ENCODE data around the gene GXYLT2.
"Not testable (repeated sequence)": the region's sequence is repeated elsewhere in the genome, so short reads cannot be mapped to it uniquely, and the experiment has no call there.

GXYLT2 gene

GRCh38 chr3:72974956-72975355, 87.1 kb downstream of the GXYLT2 start:
- DNase-seq (ENCODE audit: low read depth): no peak

DNA sequence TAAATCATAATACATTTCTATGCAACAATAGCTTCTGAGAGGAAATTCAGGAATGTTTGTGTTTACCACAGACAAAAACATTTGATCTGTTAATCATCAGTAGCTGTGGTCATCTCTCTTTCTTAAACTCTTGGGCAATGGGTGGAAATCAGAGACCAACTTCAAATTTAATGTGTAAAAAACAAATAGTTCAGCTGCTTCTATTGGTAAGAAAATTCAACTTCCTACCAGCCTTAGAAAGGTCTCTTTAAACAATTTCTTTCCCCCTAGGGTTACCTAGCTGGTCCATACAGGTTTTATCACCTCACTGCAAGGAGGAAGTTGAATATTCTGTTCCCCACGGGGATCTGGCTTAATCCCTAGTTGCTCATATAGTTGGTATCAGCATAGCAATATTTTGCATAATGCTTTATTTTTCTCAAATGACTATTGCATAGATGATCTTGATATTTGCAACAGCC, 88.5 kb downstream of the GXYLT2 start:
- DNase-seq (ENCODE audit: low read depth): peak; percentile 90

GRCh38 chr3:72977060-72977808, 89.4 kb downstream of the GXYLT2 start:
- DNase-seq (ENCODE audit: low read depth): peak; percentile 63

- no peak for DNase-seq (ENCODE audit: low read depth)
Observed at GRCh38 chr3:72982609-72983366, 94.9 kb downstream of the GXYLT2 start.

- no peak for DNase-seq (ENCODE audit: low read depth)
Observed at GRCh38 chr3:72985576-72985975, 97.7 kb downstream of the GXYLT2 start.

DNA sequence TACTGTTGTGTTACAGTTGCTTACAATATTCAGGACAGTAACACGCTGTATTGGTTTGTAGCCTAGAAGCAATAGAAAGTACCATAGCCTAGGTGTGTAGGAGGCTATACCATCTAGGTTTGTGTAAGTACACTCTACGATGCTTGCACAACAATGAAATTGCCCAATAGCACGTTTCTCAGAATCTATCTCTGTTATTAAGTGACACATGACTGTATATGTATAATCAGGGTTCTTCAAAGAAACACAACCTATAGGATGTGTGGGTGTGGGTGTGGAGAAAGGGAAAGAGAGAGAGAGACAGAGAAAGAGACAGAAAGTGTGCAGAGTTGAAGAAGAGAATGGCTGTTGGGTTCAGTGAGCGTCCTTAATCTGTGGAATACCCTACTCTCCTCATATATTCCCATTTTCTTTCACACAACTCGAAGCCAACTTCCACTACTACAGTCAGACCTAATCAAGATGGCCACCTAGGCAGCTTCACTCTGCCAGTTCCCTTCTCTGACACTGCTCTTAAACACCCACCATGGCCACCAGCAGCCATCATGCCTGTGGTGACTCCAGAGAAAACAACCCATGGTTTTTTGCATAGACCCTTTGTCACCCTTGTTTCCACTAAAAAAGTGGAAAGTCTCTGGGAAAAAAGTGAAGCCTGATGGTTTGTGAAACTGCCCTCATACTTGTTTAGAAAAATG, 103.0 kb downstream of the GXYLT2 start:
- DNase-seq (ENCODE audit: low read depth): no peak

DNA sequence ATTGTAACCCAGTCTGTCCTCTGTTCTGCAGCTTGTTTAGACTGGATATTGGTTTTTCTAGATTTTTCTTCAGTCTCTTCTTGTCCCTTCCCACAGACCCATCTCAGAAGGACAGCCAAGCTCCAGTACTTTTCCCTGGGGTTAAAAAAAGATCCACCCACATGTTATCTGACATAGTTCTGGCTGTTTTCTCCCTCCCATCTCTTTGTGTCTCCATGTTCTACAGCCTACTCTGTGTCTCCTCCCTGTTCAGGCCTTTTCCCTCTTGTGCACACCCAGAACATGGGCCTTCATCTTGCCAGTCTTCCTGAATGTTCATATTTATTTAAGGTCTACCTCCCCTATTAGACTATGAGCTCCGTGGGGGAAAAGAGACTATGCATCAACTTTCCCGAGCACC, 103.7 kb downstream of the GXYLT2 start:
- DNase-seq (ENCODE audit: low read depth): no peak

- no peak for DNase-seq (ENCODE audit: low read depth)
Observed at GRCh38 chr3:72993391-72993790, 105.5 kb downstream of the GXYLT2 start.

- no peak for DNase-seq (ENCODE audit: low read depth)
Observed at GRCh38 chr3:72995337-72995736, 107.5 kb downstream of the GXYLT2 start.

- no peak for DNase-seq (ENCODE audit: low read depth)
Observed at GRCh38 chr3:72996121-72996472, 108.3 kb downstream of the GXYLT2 start.

DNA sequence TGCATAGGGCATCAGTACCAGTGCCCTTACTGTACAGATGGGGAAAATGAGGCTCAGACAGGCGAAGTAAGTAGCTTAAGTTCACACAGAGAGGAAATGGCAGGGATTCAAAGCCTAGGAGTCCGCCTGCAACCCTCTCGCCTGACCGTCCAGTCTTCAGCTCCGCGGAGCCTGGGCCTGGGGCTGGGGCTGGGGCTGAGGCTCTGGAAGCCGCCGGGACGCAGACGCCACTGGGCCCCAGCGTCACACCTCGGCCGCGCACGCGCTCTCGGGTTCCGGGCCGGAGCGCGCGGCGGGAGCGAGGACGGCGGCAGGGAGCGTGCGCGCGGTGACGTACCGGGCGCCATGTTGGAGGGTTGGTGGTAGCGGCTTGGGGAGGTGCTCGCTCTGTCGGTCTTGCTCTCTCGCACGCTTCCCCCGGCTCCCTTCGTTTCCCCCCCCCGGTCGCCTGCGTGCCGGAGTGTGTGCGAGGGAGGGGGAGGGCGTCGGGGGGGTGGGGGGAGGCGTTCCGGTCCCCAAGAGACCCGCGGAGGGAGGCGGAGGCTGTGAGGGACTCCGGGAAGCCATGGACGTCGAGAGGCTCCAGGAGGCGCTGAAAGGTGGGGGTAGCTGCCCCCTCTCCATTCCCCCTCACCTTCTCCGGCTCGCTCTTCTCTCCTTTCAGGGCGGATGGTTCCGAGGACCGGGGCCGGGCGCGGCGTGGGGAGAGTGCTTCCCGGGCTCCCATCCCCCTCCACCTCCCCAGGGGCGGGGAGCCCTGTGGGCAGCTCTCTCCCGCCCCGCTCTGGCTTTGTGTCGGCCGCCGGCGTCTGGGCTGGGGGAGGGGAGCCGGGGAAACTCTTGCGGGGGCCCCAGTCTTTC, 108.9 kb downstream of the GXYLT2 start, which contains the start of gene PPP4R2:
PPP4R2 (plus strand) TSS at position 339 of the 861 bp plus-strand sequence; CDS start at position 566, 227 bp downstream.
- peak; percentile 87 for DNase-seq (ENCODE audit: low read depth)

GRCh38 chr3:72997421-72997961, 109.6 kb downstream of the GXYLT2 start:
- peak; percentile 75 for DNase-seq (ENCODE audit: low read depth)

DNA sequence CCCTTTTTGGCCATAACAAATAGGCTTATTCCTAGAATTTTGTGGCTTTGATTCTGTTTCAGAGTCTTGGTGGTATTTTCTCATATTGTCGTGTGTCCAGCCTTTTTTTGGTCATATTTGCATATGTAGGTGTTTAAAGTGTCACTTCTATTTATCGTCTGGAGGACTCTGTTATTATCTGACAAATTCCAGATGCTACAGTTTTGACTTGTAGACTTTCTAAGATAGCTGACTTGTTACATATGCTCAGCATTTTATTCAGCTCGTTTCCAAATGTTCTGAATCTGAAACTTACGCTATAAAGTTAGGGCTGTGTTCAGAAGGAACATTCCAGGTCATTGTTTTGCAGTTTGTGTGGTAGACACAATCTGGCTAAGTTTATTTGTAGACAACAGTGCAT, 110.6 kb downstream of the GXYLT2 start:
- no peak for DNase-seq (ENCODE audit: low read depth)

DNA sequence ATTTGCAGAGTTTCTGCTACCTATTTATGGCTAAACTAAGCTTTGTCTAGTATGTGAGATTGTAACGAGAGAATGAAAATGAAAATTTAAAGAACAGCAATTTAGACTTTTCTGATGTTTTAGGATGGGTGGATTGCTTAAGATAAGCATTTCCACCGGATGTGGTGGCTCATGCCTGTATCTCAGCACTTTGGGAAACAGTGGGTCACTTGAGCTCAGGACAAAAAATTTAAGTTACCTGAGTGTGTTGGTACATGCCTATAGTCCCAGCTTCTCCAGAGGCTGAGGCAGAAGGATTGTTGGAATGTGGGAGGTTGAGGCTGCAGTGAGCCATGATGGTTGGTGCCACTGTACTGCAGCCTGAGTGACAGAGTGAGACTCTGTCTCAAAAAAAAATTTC, 112.1 kb downstream of the GXYLT2 start:
- DNase-seq (ENCODE audit: low read depth): peak; percentile 15

GRCh38 chr3:73003050-73003449, 115.2 kb downstream of the GXYLT2 start:
- not testable (repeated sequence) for DNase-seq (ENCODE audit: low read depth)

DNA sequence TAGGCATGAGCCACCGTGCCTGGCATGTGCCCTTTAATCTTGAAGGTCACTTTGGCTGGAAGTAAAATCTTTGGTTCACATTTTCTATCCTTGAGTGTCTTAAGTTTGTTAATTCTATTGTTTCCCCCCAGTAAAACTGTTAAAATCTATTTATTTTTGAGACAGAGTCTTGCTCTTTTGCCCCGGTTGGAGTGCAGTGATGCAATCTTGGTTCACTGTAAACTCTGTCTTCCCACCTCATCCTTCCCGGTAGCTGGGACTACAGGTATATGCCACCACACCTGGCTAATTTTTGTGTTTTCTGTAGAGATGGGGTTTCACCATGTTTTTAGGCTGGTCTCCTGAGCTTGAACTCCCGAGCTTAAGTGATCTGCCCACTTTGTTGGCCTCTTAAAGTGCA, 116.5 kb downstream of the GXYLT2 start:
- no peak for DNase-seq (ENCODE audit: low read depth)

- DNase-seq (ENCODE audit: low read depth): no peak
Observed at GRCh38 chr3:73007992-73008712, 120.3 kb downstream of the GXYLT2 start.

GRCh38 chr3:73009008-73009407, 121.2 kb downstream of the GXYLT2 start:
- DNase-seq (ENCODE audit: low read depth): no peak

GRCh38 chr3:73009750-73010149, 121.9 kb downstream of the GXYLT2 start:
- no peak for DNase-seq (ENCODE audit: low read depth)

DNA sequence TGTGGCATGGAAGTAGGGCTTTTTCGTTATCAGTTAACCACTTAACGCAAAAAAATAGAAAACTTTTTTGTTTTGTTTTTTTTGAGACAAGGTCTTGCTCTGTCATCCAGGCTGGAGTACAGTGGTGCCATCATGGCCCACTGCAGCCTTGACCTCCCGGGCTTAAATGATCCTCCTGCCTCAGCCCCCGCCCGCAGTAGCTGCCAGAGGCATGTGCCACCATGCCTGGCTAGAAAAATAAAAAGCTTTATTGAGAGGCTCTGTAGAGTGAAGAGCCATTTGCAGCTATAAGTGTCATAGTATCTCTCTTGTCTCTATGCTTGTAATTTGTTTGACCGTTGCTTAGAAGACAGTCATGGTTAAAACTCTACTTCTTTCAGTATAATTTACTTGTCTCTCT, 122.3 kb downstream of the GXYLT2 start:
- no peak for DNase-seq (ENCODE audit: low read depth)

DNA sequence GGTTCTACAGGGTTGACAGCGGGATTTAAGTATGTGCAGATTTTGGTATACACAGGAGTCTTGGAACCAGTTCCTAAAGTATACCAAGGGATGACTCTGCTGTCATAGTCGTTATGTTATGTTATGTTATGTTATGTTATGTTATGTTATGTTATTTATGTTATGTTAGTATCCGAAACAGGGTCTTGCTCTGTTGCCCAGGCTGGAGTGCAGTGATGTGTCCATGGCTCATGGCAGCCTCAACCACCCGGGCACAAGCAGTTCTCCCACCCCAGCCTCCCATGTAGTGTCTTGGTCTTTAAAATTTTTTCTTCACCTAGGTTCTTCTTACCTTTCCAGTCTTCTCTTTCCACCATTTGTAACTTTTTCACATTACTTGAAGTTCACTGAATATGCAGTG, 130.5 kb downstream of the GXYLT2 start:
- DNase-seq (ENCODE audit: low read depth): no peak

Measured in iris pigment epithelial cell (primary cell).